Epithelial cell of esophagus (primary cell): Measurements from ENCODE around the gene SFSWAP.

ENCODE experiments used
- DNase-seq: peaks from one replicate; pipeline ENCODE4 v3.0.0; 2010; ENCODE audit warnings: low read depth
- H3K4me3 ChIP-seq: 2 replicates; pipeline ENCODE4 v1.5.1; 2011; ENCODE audit warnings: mild to moderate bottlenecking, low read length, control low read depth
- CTCF ChIP-seq: IDR thresholded peaks from 2 replicates; pipeline ENCODE4 v1.5.1; 2011; ENCODE audit warnings: low read depth, mild to moderate bottlenecking, low read length, control low read depth, inconsistent platforms; ENCODE audit not compliant: insufficient read depth; ENCODE audit errors: missing control alignments

Gene SFSWAP

DNA sequence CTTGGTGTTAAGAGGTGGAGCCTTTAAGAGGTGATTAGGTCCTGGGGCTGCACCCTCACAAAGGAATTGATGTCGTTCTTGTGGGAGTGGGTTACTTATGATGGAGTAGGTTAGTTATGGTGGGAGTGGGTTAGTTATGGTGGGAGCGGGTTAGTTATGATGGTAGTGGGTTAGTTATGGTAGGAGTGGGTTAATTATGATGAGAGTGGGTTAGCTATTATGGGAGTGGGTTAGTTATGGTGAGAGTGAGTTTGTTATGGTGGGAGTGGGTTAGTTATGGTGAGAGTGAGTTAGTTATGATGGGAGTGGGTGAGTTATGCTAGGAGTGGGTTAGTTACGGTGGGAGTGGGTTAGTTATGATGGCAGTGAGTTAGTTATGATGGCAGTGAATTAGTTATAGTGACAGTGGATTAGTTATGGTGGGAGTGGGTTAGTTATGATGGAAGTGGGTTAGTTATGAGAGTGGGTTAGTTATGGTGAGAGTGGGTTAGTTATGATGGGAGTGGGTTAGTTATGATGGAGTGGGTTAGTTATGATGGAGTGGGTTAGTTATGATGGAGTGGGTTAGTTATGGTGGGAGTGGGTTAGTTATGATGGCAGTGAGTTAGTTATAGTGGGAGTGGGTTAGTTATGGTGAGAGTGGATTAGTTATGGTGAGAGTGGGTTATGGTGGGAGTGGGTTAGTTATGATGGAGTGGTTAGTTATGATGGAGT, 22.6 kb upstream of the SFSWAP start:
- no peak for DNase-seq
- H3K4me3 ChIP-seq, result no peak overlapping the region
- no peak for TF ChIP-seq CTCF

GRCh38 chr12:131688845-131689154, 22.1 kb upstream of the SFSWAP start:
- H3K4me3 ChIP-seq, result no peak overlapping the region
- no peak for TF ChIP-seq CTCF
- no peak for DNase-seq

DNA sequence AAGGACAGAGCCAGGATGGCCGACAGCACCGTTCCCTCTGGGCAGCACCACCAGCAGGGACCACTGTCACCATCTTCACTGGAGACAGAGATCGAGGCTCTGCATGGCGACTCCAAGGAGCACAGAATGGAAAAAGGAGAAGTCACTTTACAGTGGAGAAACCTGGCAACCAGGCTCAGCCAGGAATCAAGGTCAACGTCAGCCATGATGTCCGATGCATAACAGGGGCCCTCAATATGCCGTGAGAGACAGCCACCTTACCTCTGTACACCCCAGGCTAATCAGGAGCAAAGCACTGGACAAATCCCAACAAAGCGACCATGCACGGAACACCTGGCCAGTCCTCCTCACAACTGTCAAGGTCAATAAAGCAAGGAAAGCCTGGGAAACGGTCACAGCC, 20.6 kb upstream of the SFSWAP start:
- H3K4me3 ChIP-seq, result no peak overlapping the region
- TF ChIP-seq CTCF, result no peak
- DNase-seq, result no peak

- no peak for TF ChIP-seq CTCF
- no peak overlapping the region for H3K4me3 ChIP-seq
- DNase-seq, result no peak
Measured at GRCh38 chr12:131692431-131692830, 18.5 kb upstream of the SFSWAP start.

GRCh38 chr12:131693149-131693548, 17.7 kb upstream of the SFSWAP start:
- no peak overlapping the region for H3K4me3 ChIP-seq
- TF ChIP-seq CTCF, result no peak
- DNase-seq, result no peak

- H3K4me3 ChIP-seq, result no peak overlapping the region
- no peak for TF ChIP-seq CTCF
- DNase-seq, result no peak
Measured at GRCh38 chr12:131694116-131694838, 16.6 kb upstream of the SFSWAP start.

DNA sequence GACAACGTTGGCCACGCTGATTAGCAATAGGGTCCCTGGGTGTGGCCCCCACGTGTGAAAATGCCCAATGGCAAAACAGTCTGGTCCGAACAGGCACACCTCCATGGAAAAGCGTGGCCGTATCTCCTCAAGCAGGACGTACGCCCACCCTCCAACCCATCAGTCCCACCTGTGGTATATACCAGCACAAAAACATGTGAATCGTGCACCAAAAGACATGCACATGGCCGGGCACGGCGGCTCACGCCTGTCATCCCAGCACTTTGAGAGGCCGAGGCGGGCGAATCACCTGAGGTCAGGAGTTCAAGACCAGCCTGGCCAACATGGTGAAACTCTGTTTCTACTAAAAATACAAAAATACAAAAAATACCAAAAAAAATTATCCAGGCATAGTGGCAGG, 14.9 kb upstream of the SFSWAP start:
- H3K4me3 ChIP-seq, result no peak overlapping the region
- no peak for DNase-seq
- no peak for TF ChIP-seq CTCF
